SK-N-SH (cell line): ENCODE results near the gene BABAM2. TPM values are rescaled to one million over a fixed set of nuclear protein-coding genes. Genes with fewer than 3 reads are reported as not detected.

Experiments
- CTCF ChIA-PET: fragments of 300-600, 350-600 bp; formaldehyde crosslinking; extraction: SDS; loops from one replicate; lab custom pipeline; 2021; lab: Yijun Ruan, JAX
- POLR2A ChIA-PET: fragments of 350-600 bp; sonication (Branson Sonifier 250); formaldehyde crosslinking; extraction: SDS; loops from one replicate; lab custom pipeline; 2020; ENCODE audit warnings: antibody characterized with exemption, inconsistent platforms; lab: Yijun Ruan, JAX
- DNase-seq: peaks from one replicate; pipeline ENCODE4 v3.0.0; 2012
- H2AFZ ChIP-seq: fragments of 200-600 bp; sonication (generic); 2 replicates; pipeline ENCODE4 v1.8.1; 2016; ENCODE audit warnings: antibody characterized with exemption, mild to moderate bottlenecking, low read depth
- H3F3A ChIP-seq: fragments of 200-600 bp; sonication (generic); replicated peaks from 2 replicates; pipeline ENCODE3; 2016; ENCODE audit warnings: antibody characterized with exemption, mild to moderate bottlenecking; ENCODE audit not compliant: insufficient read depth
- H3K27ac ChIP-seq, 2 experiments: fragments of 200-500 bp in 1 of 2; fragments of 200-600 bp in 1 of 2; sonication (Bioruptor generic) in 1 of 2; sonication (generic), shearing (Covaris generic) in 1 of 2; 2 replicates each; pipeline versions ENCODE4 v1.5.1 to v1.6.1; 2014 to 2016; ENCODE audit warnings: low read depth in 2 of 2, inconsistent platforms in 1 of 2, low read length in 1 of 2, mild to moderate bottlenecking in 1 of 2, mixed read lengths in 1 of 2
- H3K27me3 ChIP-seq: fragments of 200-600 bp; sonication (generic), shearing (Covaris generic); 2 replicates; pipeline ENCODE4 v1.6.1; 2016; ENCODE audit warnings: mixed run types; ENCODE audit not compliant: insufficient read depth
- H3K36me3 ChIP-seq, 2 experiments: fragments of 200-500 bp in 1 of 2; fragments of 200-600 bp in 1 of 2; sonication (Bioruptor generic) in 1 of 2; sonication (generic) in 1 of 2; replicated peaks in 1 of 2; 2 replicates each; pipeline versions ENCODE3 to v1.5.1; 2014 to 2016; ENCODE audit warnings: low read length in 1 of 2, mild to moderate bottlenecking in 1 of 2; ENCODE audit not compliant: insufficient read depth in 2 of 2, control insufficient read depth in 1 of 2
- H3K4me1 ChIP-seq, 2 experiments: fragments of 200-500 bp in 1 of 2; fragments of 200-600 bp in 1 of 2; sonication (Bioruptor generic) in 1 of 2; sonication (generic), shearing (Covaris generic) in 1 of 2; 2 replicates each; pipeline versions ENCODE4 v1.5.1 to v1.6.1; 2014 to 2016; ENCODE audit warnings: low read depth in 1 of 2, low read length in 1 of 2, mixed run types in 1 of 2; ENCODE audit not compliant: insufficient read depth in 2 of 2, control insufficient read depth in 1 of 2
- H3K4me2 ChIP-seq: fragments of 200-600 bp; sonication (generic), shearing (Covaris generic); 2 replicates; pipeline ENCODE4 v1.6.1; 2017; ENCODE audit warnings: mixed run types
- H3K4me3 ChIP-seq, 2 experiments: fragments of 200-500 bp in 1 of 2; fragments of 200-600 bp in 1 of 2; sonication (Bioruptor generic) in 1 of 2; sonication (generic), shearing (Covaris generic) in 1 of 2; 2 replicates each; pipeline versions ENCODE4 v1.5.1 to v1.8.1; 2014 to 2016; ENCODE audit warnings: low read depth in 2 of 2, inconsistent platforms in 1 of 2, low read length in 1 of 2, mild to moderate bottlenecking in 1 of 2, mixed read lengths in 1 of 2, moderate library complexity in 1 of 2
- H3K79me2 ChIP-seq: fragments of 200-600 bp; sonication (generic); 2 replicates; pipeline ENCODE4 v1.8.1; 2017; ENCODE audit warnings: mild to moderate bottlenecking; ENCODE audit not compliant: insufficient read depth
- H3K9ac ChIP-seq: fragments of 200-600 bp; sonication (generic); 2 replicates; pipeline ENCODE4 v1.6.1; 2017; ENCODE audit warnings: mixed run types
- H3K9me2 ChIP-seq: fragments of 200-600 bp; sonication (generic); 2 replicates; pipeline ENCODE4 v1.6.1; 2017; ENCODE audit warnings: mixed run types
- H3K9me3 ChIP-seq: fragments of 200-600 bp; sonication (generic); 2 replicates; pipeline ENCODE4 v1.6.1; 2017; ENCODE audit warnings: mixed run types, mild to moderate bottlenecking, moderate library complexity
- H4K20me1 ChIP-seq: fragments of 200-600 bp; sonication (generic); 2 replicates; pipeline ENCODE4 v1.6.1; 2017; ENCODE audit warnings: mild to moderate bottlenecking, mixed run types; ENCODE audit not compliant: insufficient read depth
- ELF1 ChIP-seq: IDR thresholded peaks from 2 replicates; pipeline ENCODE4 v1.4.0; 2012
- EP300 ChIP-seq, 2 experiments: IDR thresholded peaks; 2 replicates each; pipeline versions ENCODE4 v1.4.0 to v1.6.1; 2012; ENCODE audit warnings: borderline replicate concordance in 1 of 2, low read depth in 1 of 2, low read length in 1 of 2
- EZH2phosphoT487 ChIP-seq: fragments of 200-600 bp; sonication (generic); IDR thresholded peaks from 2 replicates; pipeline ENCODE4 v1.6.1; 2017; ENCODE audit warnings: low read depth, mixed run types, mild to moderate bottlenecking, antibody characterized with exemption, moderate library complexity, borderline replicate concordance
- FOSL2 ChIP-seq: IDR thresholded peaks from 2 replicates; pipeline ENCODE4 v1.4.0; 2012; ENCODE audit warnings: low read depth, mild to moderate bottlenecking, moderate library complexity, borderline replicate concordance
- FOXM1 ChIP-seq: IDR thresholded peaks from 2 replicates; pipeline ENCODE4 v1.4.0; 2012; ENCODE audit warnings: low read depth, mild to moderate bottlenecking
- GABPA ChIP-seq: IDR thresholded peaks from 2 replicates; pipeline ENCODE4 v1.4.0; 2012; ENCODE audit warnings: low read depth, mild to moderate bottlenecking
- GATA2 ChIP-seq: sonication (generic); formaldehyde crosslinking; IDR thresholded peaks from 2 replicates; pipeline ENCODE4 v1.5.0; 2020; ENCODE audit warnings: mild to moderate bottlenecking, missing genetic modification reagents
- JUND ChIP-seq: IDR thresholded peaks from 2 replicates; pipeline ENCODE4 v1.4.0; 2012
- MAX ChIP-seq: IDR thresholded peaks from 2 replicates; pipeline ENCODE4 v1.4.0; 2012; ENCODE audit warnings: low read depth
- MEF2A ChIP-seq: IDR thresholded peaks from 2 replicates; pipeline ENCODE4 v1.4.0; 2012; ENCODE audit warnings: low read depth, borderline replicate concordance
- MXI1 ChIP-seq: IDR thresholded peaks from 2 replicates; pipeline ENCODE4 v1.6.1; 2012; ENCODE audit warnings: mild to moderate bottlenecking, low read depth, low read length, improper control_type of control experiment
- NFIC ChIP-seq: IDR thresholded peaks from 2 replicates; pipeline ENCODE4 v1.4.0; 2012; ENCODE audit warnings: borderline replicate concordance
- POLR2AphosphoS5 ChIP-seq: IDR thresholded peaks from 2 replicates; pipeline ENCODE4 v1.6.1; 2012; ENCODE audit warnings: low read depth, low read length
- RAD21 ChIP-seq: IDR thresholded peaks from 2 replicates; pipeline ENCODE4 v1.6.1; 2012; ENCODE audit warnings: mild to moderate bottlenecking, low read length
- RCOR1 ChIP-seq: fragments of 150-350 bp; IDR thresholded peaks from 2 replicates; pipeline ENCODE4 v1.6.1; 2017; ENCODE audit warnings: antibody characterized with exemption, low read length
- TEAD4 ChIP-seq: IDR thresholded peaks from 2 replicates; pipeline ENCODE4 v1.4.0; 2012; ENCODE audit warnings: mild to moderate bottlenecking, borderline replicate concordance; ENCODE audit not compliant: insufficient read depth
- YY1 ChIP-seq: IDR thresholded peaks from 2 replicates; pipeline ENCODE4 v1.4.0; 2012; ENCODE audit warnings: low read depth, mild to moderate bottlenecking
- ZBTB33 ChIP-seq: IDR thresholded peaks from 2 replicates; pipeline ENCODE4 v1.4.0; 2012; ENCODE audit warnings: low read depth, borderline replicate concordance
- WGBS: methylation state at CpG from one replicate; pipeline ENCODE4 v1.1.6; 2017; ENCODE audit warnings: low lambda C conversion rate; 5-methylcytosine and 5-hydroxymethylcytosine counted together
- polyA plus RNA-seq, 3 experiments: library from polyadenylated mRNA; depleted of rRNA; stranded (reverse); fragments of >200 nt; gene quantifications; 2 replicates each; pipeline ENCODE4 v1.2.3, GENCODE V29; 2012
- TF ChIP-seq, protein P1 (sequence below): IDR thresholded peaks from 2 replicates; pipeline ENCODE4 v1.6.1; 2012; ENCODE audit warnings: mild to moderate bottlenecking, low read depth, low read length, moderate library complexity

The BABAM2 gene
- polyA plus RNA-seq, 1 of the 3 experiments (the other 2 are of a cell fraction) = 34.0 TPM

GRCh38 chr2:28320009-28320365, 429.5 kb downstream of the BABAM2 start:
- H3K79me2 ChIP-seq = no peaks in the 10 kb centered on the region
- POLR2A ChIA-PET = no interaction called here
- H3K36me3 ChIP-seq = no peaks in the 10 kb centered on the region
- H3K4me1 ChIP-seq = peaks cover 0 to 3% of the 10 kb centered on the region in 2 experiments; a peak in 1 of 4 replicates
- H3K9me2 ChIP-seq = no peaks in the 10 kb centered on the region
- H3K27ac ChIP-seq = no peak overlapping the region
- no peak overlapping the region for H3K4me3 ChIP-seq
- no peaks in the 10 kb centered on the region for H3K27me3 ChIP-seq
- CTCF ChIA-PET = interaction anchor here (0.9 kb wide), 1 partner anchor 169 kb away, joined by 3 read pairs; no protein-coding TSS in a partner anchor
- no peaks in the 10 kb centered on the region for H3F3A ChIP-seq
- DNase-seq = no peak
- 94% methylated on average over 6 of the region's 6 CpGs for WGBS
- no peak overlapping the region for H3K4me2 ChIP-seq
- H3K9ac ChIP-seq = no peak overlapping the region
- H2AFZ ChIP-seq = no peak overlapping the region
- TF ChIP-seq EP300 (IDR thresholded peaks at IDR 0.05; ENCODE audit: borderline replicate concordance in 1 of 2, low read depth in 1 of 2, low read length in 1 of 2) (no peak), MXI1 (no peak), ELF1 (no peak), FOXM1 (no peak), GABPA (no peak), POLR2AphosphoS5 (no peak), TEAD4 (no peak), MEF2A (no peak), RCOR1 (no peak), EZH2phosphoT487 (no peak)
- TF ChIP-seq, protein P1, sequence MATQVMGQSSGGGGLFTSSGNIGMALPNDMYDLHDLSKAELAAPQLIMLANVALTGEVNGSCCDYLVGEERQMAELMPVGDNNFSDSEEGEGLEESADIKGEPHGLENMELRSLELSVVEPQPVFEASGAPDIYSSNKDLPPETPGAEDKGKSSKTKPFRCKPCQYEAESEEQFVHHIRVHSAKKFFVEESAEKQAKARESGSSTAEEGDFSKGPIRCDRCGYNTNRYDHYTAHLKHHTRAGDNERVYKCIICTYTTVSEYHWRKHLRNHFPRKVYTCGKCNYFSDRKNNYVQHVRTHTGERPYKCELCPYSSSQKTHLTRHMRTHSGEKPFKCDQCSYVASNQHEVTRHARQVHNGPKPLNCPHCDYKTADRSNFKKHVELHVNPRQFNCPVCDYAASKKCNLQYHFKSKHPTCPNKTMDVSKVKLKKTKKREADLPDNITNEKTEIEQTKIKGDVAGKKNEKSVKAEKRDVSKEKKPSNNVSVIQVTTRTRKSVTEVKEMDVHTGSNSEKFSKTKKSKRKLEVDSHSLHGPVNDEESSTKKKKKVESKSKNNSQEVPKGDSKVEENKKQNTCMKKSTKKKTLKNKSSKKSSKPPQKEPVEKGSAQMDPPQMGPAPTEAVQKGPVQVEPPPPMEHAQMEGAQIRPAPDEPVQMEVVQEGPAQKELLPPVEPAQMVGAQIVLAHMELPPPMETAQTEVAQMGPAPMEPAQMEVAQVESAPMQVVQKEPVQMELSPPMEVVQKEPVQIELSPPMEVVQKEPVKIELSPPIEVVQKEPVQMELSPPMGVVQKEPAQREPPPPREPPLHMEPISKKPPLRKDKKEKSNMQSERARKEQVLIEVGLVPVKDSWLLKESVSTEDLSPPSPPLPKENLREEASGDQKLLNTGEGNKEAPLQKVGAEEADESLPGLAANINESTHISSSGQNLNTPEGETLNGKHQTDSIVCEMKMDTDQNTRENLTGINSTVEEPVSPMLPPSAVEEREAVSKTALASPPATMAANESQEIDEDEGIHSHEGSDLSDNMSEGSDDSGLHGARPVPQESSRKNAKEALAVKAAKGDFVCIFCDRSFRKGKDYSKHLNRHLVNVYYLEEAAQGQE = no peak
- H3K9me3 ChIP-seq = no peaks in the 10 kb centered on the region
- no peaks in the 10 kb centered on the region for H4K20me1 ChIP-seq

GRCh38 chr2:28320371-28320770, 429.8 kb downstream of the BABAM2 start:
- H3K79me2 ChIP-seq = no peaks in the 10 kb centered on the region
- H3K27me3 ChIP-seq = no peaks in the 10 kb centered on the region
- 100% methylated on average over 4 of the region's 7 CpGs for WGBS
- DNase-seq = no peak
- no peak overlapping the region for H3K4me2 ChIP-seq
- no peak overlapping the region for H2AFZ ChIP-seq
- no peaks in the 10 kb centered on the region for H3F3A ChIP-seq
- ChIA-PET CTCF (no interaction called here), POLR2A (no interaction called here)
- no peaks in the 10 kb centered on the region for H4K20me1 ChIP-seq
- H3K9ac ChIP-seq = no peak overlapping the region
- H3K4me1 ChIP-seq = peaks cover 0 to 7% of the 10 kb centered on the region in 2 experiments; a peak in 1 of 4 replicates
- H3K27ac ChIP-seq = no peak overlapping the region
- no peak overlapping the region for H3K4me3 ChIP-seq
- H3K9me3 ChIP-seq = no peaks in the 10 kb centered on the region
- H3K36me3 ChIP-seq = no peaks in the 10 kb centered on the region
- no peaks in the 10 kb centered on the region for H3K9me2 ChIP-seq
- no peak for TF ChIP-seq RAD21
- no peak for TF ChIP-seq EP300 (IDR thresholded peaks at IDR 0.05; ENCODE audit: borderline replicate concordance in 1 of 2, low read depth in 1 of 2, low read length in 1 of 2)
- no peak for TF ChIP-seq FOSL2
- TF ChIP-seq RCOR1 = no peak
- TF ChIP-seq JUND = no peak
- TF ChIP-seq NFIC = no peak
- no peak for TF ChIP-seq ZBTB33
- no peak for TF ChIP-seq GATA2
- no peak for TF ChIP-seq YY1
- TF ChIP-seq MAX = no peak
- TF ChIP-seq, protein P1 = no peak
- no peak for TF ChIP-seq ELF1
- TF ChIP-seq FOXM1 = no peak
- no peak for TF ChIP-seq GABPA
